CD4-positive, alpha-beta T cell (primary cell): Measurements from ENCODE around the gene ZNF780A. TPM values are rescaled to one million over a fixed set of nuclear protein-coding genes. Genes with fewer than 3 reads are reported as not detected.
"Not testable (repeated sequence)": the region's sequence is repeated elsewhere in the genome, so short reads cannot be mapped to it uniquely, and the experiment has no call there.

Source experiments
- ATAC-seq: fragments of 200-7000 bp; cut with Tn5 transposase; one replicate; pipeline ENCODE4 v1.10.0; 2022; ENCODE audit warnings: mild to moderate bottlenecking; ENCODE audit not compliant: poor library complexity
- CTCF ChIA-PET: fragments of 350-600 bp; sonication (Branson Sonifier 250); formaldehyde crosslinking; loops from one replicate; lab custom pipeline; 2021; ENCODE audit warnings: antibody characterized with exemption, inconsistent platforms; lab: Charles Lee
- POLR2A ChIA-PET: fragments of 350-600 bp; sonication (Branson Sonifier 250); formaldehyde crosslinking; loops from one replicate; lab custom pipeline; 2021; ENCODE audit warnings: antibody characterized with exemption, inconsistent platforms; lab: Charles Lee
- DNase-seq, 14 experiments: peaks; one replicate each; pipeline ENCODE4 v3.0.0-alpha.2; 2013 to 2020; ENCODE audit warnings: mixed read lengths in 2 of 14
- H3K27ac ChIP-seq, 2 donors: one replicate each; pipeline versions ENCODE4 v1.5.1 to v1.7.0; 2013; ENCODE audit warnings: low read length in 2 of 2, low read depth in 1 of 2, mild to moderate bottlenecking in 1 of 2
- H3K27me3 ChIP-seq, 2 experiments: 1 replicate in 1 of 2; 2 replicates in 1 of 2; pipeline versions ENCODE4 v1.6.1 to v1.7.0; 2013; ENCODE audit warnings: low read length in 2 of 2, control low read depth in 1 of 2, mild to moderate bottlenecking in 1 of 2, moderate library complexity in 1 of 2; ENCODE audit not compliant: insufficient read depth in 2 of 2, control insufficient read depth in 1 of 2
- H3K36me3 ChIP-seq: one replicate; pipeline ENCODE4 v1.6.1; 2013; ENCODE audit warnings: low read length, control low read depth; ENCODE audit not compliant: insufficient read depth
- H3K4me1 ChIP-seq: one replicate; pipeline ENCODE4 v1.6.1; 2013; ENCODE audit warnings: low read length, control low read depth; ENCODE audit not compliant: insufficient read depth
- H3K4me3 ChIP-seq: one replicate; pipeline ENCODE4 v1.5.1; 2013; ENCODE audit warnings: mild to moderate bottlenecking, low read length, moderate library complexity
- H3K9me3 ChIP-seq, 2 experiments: 1 replicate in 1 of 2; 2 replicates in 1 of 2; pipeline versions ENCODE4 v1.6.1 to v1.7.0; 2013; ENCODE audit warnings: low read length in 2 of 2, mild to moderate bottlenecking in 2 of 2, control low read depth in 1 of 2, moderate library complexity in 1 of 2; ENCODE audit not compliant: control insufficient read depth in 1 of 2, insufficient read depth in 1 of 2
- H3K27ac Mint-ChIP-seq: one replicate; pipeline ENCODE4 v1.8.0; 2020; ENCODE audit warnings: mixed read lengths
- H3K27me3 Mint-ChIP-seq: one replicate; pipeline ENCODE4 v1.8.0; 2021; ENCODE audit warnings: mixed read lengths
- H3K36me3 Mint-ChIP-seq: one replicate; pipeline ENCODE4 v1.8.0; 2021; ENCODE audit warnings: low read depth, mixed read lengths
- H3K4me1 Mint-ChIP-seq: one replicate; pipeline ENCODE4 v1.8.0; 2021; ENCODE audit warnings: low read depth, mixed read lengths
- H3K4me3 Mint-ChIP-seq: one replicate; pipeline ENCODE4 v1.8.0; 2020; ENCODE audit warnings: mild to moderate bottlenecking, mixed read lengths
- H3K9me3 Mint-ChIP-seq: one replicate; pipeline ENCODE4 v1.8.0; 2020; ENCODE audit warnings: mixed read lengths
- intact Hi-C, 2 experiments: fragments of 100-400 bp; cut with DNase I in 1 of 2; cut with micrococcal nuclease in 1 of 2; formaldehyde crosslinking; loops; one replicate each; pipeline versions ENCODE4 v1.15.1 to v1.9.0; 2023 to 2025; cut with DNase I, micrococcal nuclease
- total RNA-seq, 174 experiments: library from RNA in 2 of 174; stranded (reverse) in 2 of 174; gene quantifications; one replicate each; pipeline ENCODE4 v1.2.3 and lab custom pipeline; 2021 to 2026
- TF ChIP-seq, protein P1 (sequence below): fragments of 200-600 bp; IDR thresholded peaks from one replicate; pipeline ENCODE4 v1.8.0; 2022; ENCODE audit warnings: antibody characterized with exemption, mild to moderate bottlenecking

Gene ZNF780A
- total RNA-seq, 2 experiments from 2014 or later: 9.7 to 10.6 TPM

DNA sequence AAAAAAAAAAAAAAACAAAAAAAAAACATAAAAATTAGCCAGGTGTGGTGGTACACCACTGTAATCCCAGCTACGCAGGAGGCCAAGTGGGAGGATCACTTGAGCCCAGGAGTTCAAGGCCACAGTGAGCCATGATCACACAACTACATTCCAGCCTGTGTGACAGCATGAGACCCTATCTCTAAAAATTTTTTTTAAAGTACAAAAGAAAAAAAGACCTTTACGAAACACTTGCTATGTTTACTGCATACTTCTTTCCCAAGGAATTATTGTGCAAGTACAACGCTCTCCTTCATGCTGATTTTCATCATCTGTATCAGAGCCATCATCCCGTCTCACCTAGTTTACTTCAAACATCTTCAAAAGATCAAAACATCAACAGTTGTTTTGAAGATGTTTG is 28.6 kb upstream of the ZNF780A start:
- no peak overlapping the region for H3K4me3 Mint-ChIP-seq

DNA sequence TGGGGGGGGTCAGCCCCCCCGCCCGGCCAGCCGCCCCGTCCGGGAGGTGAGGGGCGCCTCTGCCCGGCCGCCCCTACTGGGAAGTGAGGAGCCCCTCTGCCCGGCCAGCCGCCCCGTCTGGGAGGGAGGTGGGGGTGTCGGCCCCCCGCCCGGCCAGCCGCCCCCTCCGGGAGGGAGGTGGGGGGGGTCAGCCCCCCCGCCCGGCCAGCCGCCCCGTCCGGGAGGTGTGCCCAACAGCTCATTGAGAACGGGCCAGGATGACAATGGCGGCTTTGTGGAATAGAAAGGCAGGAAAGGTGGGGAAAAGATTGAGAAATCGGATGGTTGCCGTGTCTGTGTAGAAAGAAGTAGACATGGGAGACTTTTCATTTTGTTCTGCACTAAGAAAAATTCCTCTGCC is 27.9 kb upstream of the ZNF780A start:
- H3K4me1 ChIP-seq, H3K4me3 Mint-ChIP-seq, H3K4me1 Mint-ChIP-seq, H3K36me3 ChIP-seq, DNase-seq, H3K27ac Mint-ChIP-seq, ATAC-seq, H3K9me3 ChIP-seq, CTCF ChIA-PET, intact Hi-C loops, H3K27me3 ChIP-seq, H3K9me3 Mint-ChIP-seq, H3K4me3 ChIP-seq, H3K36me3 Mint-ChIP-seq, H3K27ac ChIP-seq, POLR2A ChIA-PET: not testable (repeated sequence)
- peaks cover 50% of the 10 kb centered on the region for H3K27me3 Mint-ChIP-seq

More for the DNA sequence above, 28.6 kb upstream of the ZNF780A start:
- no peak overlapping the region for H3K27ac Mint-ChIP-seq
- peaks cover 57% of the 10 kb centered on the region for H3K27me3 Mint-ChIP-seq
- no peak overlapping the region for H3K4me3 ChIP-seq
- H3K36me3 Mint-ChIP-seq: no peaks in the 10 kb centered on the region
- TF ChIP-seq, protein P1, sequence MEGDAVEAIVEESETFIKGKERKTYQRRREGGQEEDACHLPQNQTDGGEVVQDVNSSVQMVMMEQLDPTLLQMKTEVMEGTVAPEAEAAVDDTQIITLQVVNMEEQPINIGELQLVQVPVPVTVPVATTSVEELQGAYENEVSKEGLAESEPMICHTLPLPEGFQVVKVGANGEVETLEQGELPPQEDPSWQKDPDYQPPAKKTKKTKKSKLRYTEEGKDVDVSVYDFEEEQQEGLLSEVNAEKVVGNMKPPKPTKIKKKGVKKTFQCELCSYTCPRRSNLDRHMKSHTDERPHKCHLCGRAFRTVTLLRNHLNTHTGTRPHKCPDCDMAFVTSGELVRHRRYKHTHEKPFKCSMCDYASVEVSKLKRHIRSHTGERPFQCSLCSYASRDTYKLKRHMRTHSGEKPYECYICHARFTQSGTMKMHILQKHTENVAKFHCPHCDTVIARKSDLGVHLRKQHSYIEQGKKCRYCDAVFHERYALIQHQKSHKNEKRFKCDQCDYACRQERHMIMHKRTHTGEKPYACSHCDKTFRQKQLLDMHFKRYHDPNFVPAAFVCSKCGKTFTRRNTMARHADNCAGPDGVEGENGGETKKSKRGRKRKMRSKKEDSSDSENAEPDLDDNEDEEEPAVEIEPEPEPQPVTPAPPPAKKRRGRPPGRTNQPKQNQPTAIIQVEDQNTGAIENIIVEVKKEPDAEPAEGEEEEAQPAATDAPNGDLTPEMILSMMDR: no peak
- intact Hi-C loops: no loop called here
- ChIA-PET CTCF (no interaction called here), POLR2A (no interaction called here)
- no peaks in the 10 kb centered on the region for H3K4me1 ChIP-seq
- H3K9me3 ChIP-seq: peaks cover 0 to 4% of the 10 kb centered on the region in 2 experiments
- no peak for DNase-seq
- peaks cover 0 to 5% of the 10 kb centered on the region in 2 experiments for H3K27me3 ChIP-seq
- no peak for ATAC-seq
- no peaks in the 10 kb centered on the region for H3K4me1 Mint-ChIP-seq
- no peak overlapping the region for H3K27ac ChIP-seq
- peaks cover 8% of the 10 kb centered on the region for H3K9me3 Mint-ChIP-seq
- H3K36me3 ChIP-seq: no peaks in the 10 kb centered on the region

DNA sequence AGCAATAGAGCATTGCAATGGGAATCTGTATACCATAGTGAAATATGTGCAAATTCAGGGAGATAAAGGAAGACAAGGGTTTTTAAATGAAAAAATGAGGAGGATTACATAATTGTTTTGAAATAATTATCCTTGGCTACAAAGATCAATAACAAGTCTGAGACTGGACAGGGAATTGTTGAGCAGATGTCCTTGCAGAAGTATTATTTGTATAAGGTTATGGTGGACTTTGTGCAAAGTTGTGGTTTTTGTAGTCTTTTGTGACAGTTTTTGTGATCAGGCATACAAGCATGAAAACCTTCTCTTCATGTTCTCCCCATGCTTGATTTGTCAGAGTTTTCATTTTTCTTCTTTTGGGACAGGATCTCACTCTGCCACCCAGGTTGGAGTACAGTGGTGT is 25.3 kb upstream of the ZNF780A start:
- intact Hi-C loops: no loop called here
- Histone ChIP-seq H3K4me3 (no peak overlapping the region), H3K36me3 (no peaks in the 10 kb centered on the region), H3K9me3 (peaks cover 0 to 4% of the 10 kb centered on the region in 2 experiments), H3K27ac (no peak overlapping the region), H3K27me3 (no peaks in the 10 kb centered on the region), H3K4me1 (no peaks in the 10 kb centered on the region)
- POLR2A ChIA-PET: no interaction called here
- ATAC-seq (no peak), DNase-seq (no peak)
- H3K27ac Mint-ChIP-seq: no peak overlapping the region
- TF ChIP-seq, protein P1: no peak
- H3K4me1 Mint-ChIP-seq: no peaks in the 10 kb centered on the region
- H3K36me3 Mint-ChIP-seq: no peaks in the 10 kb centered on the region
- no peak overlapping the region for H3K4me3 Mint-ChIP-seq
- CTCF ChIA-PET: no interaction called here
- H3K9me3 Mint-ChIP-seq: peaks cover 6% of the 10 kb centered on the region
- H3K27me3 Mint-ChIP-seq: peaks cover 28% of the 10 kb centered on the region

DNA sequence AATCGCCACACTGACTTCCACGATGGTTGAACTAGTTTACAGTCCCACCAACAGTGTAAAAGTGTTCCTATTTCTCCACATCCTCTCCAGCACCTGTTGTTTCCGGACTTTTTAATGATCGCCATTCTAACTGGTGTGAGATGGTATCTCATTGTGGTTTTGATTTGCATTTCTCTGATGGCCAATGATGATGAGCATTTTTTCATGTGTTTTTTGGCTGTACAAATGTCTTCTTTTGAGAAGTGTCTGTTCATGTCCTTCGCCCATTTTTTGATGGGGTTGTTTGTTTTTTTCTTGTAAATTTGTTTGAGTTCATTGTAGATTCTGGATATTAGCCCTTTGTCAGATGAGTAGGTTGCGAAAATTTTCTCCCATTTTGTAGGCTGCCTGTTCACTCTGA is 23.4 kb upstream of the ZNF780A start:
- H3K4me3 Mint-ChIP-seq, CTCF ChIA-PET, POLR2A ChIA-PET, H3K9me3 ChIP-seq, H3K27ac ChIP-seq, H3K4me1 ChIP-seq, DNase-seq, intact Hi-C loops, H3K27ac Mint-ChIP-seq, H3K36me3 ChIP-seq, H3K27me3 ChIP-seq, H3K36me3 Mint-ChIP-seq, ATAC-seq, H3K4me3 ChIP-seq, H3K9me3 Mint-ChIP-seq, H3K4me1 Mint-ChIP-seq: not testable (repeated sequence)
- peaks cover 17% of the 10 kb centered on the region for H3K27me3 Mint-ChIP-seq

DNA sequence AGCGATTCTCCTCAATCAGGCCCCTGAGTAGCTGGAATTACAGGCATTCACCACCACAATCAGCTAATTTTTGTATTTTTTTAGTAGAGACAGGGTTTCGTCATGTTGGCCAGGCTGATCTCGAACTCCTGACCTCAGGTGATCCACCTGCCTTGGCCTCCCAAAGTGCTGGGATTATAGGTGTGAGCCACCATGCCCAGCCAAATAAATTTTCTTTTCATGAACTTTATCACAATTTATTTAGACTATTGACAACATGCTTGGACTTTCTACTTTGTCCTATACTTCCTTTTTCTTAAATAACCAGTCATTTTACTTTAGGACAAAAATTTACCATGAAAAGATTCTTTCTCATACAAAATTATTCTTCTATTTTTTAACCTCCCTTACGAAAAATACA is 21.5 kb upstream of the ZNF780A start:
- H3K36me3 Mint-ChIP-seq, ATAC-seq, intact Hi-C loops, H3K36me3 ChIP-seq, POLR2A ChIA-PET, DNase-seq, H3K4me3 ChIP-seq, H3K4me1 Mint-ChIP-seq, H3K4me1 ChIP-seq, H3K9me3 ChIP-seq, H3K27me3 ChIP-seq, H3K4me3 Mint-ChIP-seq, H3K27ac Mint-ChIP-seq, H3K27ac ChIP-seq, H3K9me3 Mint-ChIP-seq: not testable (repeated sequence)
- H3K27me3 Mint-ChIP-seq: peaks cover 17% of the 10 kb centered on the region
- CTCF ChIA-PET: interaction anchor here (0.6 kb wide), 1 partner anchor 803 kb away, joined by 3 read pairs; no protein-coding TSS in a partner anchor
